Ovary (tissue), 3 donors: ENCODE measurements around the gene NETO2.

Experiments
- POLR2A ChIP-seq: fragments of 450-650 bp; IDR thresholded peaks from one replicate; pipeline ENCODE4 v1.6.1; 2017; ENCODE audit warnings: antibody characterized with exemption, mild to moderate bottlenecking, moderate library complexity
- TF ChIP-seq, protein P1 (sequence below), 3 donors: fragments of 450-650 bp in 2 of 3; fragments of 200-600 bp in 1 of 3; IDR thresholded peaks; one replicate each; pipeline versions ENCODE4 v1.5.1 to v1.8.0; 2016 to 2022; ENCODE audit warnings: antibody characterized with exemption in 3 of 3, mild to moderate bottlenecking in 1 of 3
- donor health status: DM: no; HTN: no; CAD: no.

DNA sequence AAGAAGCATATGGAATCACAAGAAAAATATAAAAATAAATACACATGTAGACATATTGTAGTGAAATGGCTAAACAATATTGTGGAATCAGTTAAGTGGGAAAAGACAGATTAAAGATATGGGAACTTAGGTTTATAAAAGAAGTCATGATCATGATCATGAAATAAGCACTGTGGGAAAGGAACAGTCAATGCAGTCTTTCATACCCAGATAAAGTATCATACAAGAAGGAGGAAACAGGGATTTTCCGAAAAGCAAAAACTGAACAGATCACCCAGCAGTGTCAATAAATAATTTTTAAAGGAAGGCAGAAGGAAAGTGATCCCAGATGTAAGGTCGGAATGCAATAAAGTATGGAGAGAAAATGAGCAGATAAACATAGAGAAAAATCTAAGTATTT is 71.6 kb downstream of the NETO2 start:
- TF ChIP-seq POLR2A: no peak
- TF ChIP-seq, protein P1, sequence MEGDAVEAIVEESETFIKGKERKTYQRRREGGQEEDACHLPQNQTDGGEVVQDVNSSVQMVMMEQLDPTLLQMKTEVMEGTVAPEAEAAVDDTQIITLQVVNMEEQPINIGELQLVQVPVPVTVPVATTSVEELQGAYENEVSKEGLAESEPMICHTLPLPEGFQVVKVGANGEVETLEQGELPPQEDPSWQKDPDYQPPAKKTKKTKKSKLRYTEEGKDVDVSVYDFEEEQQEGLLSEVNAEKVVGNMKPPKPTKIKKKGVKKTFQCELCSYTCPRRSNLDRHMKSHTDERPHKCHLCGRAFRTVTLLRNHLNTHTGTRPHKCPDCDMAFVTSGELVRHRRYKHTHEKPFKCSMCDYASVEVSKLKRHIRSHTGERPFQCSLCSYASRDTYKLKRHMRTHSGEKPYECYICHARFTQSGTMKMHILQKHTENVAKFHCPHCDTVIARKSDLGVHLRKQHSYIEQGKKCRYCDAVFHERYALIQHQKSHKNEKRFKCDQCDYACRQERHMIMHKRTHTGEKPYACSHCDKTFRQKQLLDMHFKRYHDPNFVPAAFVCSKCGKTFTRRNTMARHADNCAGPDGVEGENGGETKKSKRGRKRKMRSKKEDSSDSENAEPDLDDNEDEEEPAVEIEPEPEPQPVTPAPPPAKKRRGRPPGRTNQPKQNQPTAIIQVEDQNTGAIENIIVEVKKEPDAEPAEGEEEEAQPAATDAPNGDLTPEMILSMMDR (IDR thresholded peaks at IDR 0.05): no peak
